Fibroblast of lung (primary cell): ENCODE data around the gene CNTNAP4.

Experiments
- CTCF ChIP-seq, 2 donors: IDR thresholded peaks in 1 of 2; conservative IDR thresholded peaks in 1 of 2; 1 replicate in 1 of 2; 2 replicates in 1 of 2; pipeline ENCODE4 v1.5.1; 2011 to 2012; ENCODE audit warnings: low read length in 2 of 2, control low read depth in 1 of 2, inconsistent platforms in 1 of 2, low read depth in 1 of 2, mild to moderate bottlenecking in 1 of 2
- EZH2 ChIP-seq: IDR thresholded peaks from 2 replicates; pipeline ENCODE4 v1.5.1; 2012; ENCODE audit warnings: low read length, control low read depth, mild to moderate bottlenecking; ENCODE audit errors: missing control alignments

- TF ChIP-seq CTCF (conservative IDR thresholded peaks at IDR 0.05 in 1 of 2, IDR thresholded peaks at IDR 0.05 in 1 of 2; ENCODE audit: low read depth in 1 of 2, low read length in 2 of 2) (no peak), EZH2 (no peak)
Measured at GRCh38 chr16:76441391-76441790, 164.2 kb downstream of the CNTNAP4 start.
